ENCODE results near the gene HDAC10.

The HDAC10 gene

DNA sequence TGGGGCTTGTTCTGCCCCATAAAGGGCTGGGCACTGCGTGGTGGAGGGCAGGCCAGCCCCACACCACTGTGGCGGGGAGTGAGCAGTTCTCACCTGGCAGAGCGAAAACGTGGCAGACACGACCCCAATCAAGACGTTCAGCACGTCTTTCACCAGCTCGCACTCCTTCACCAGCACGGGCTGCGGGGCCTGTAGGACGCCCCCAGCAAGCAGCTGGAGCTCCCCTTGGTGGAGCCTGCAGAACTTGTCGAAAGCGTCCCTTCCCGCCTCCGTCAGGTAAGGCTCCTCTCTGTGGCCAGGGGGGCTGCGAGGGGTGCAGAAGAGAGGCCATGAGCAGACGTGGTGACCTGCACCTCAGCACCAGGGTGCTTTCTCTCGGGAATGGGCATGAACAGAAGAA is 17.8 kb downstream of the HDAC10 start:
- DNase-seq: no peak

GRCh38 chr22:50232481-50233151 is 18.4 kb downstream of the HDAC10 start:
- DNase-seq: no peak

GRCh38 chr22:50229370-50229769 is 21.7 kb downstream of the HDAC10 start:
- DNase-seq: no peak

DNA sequence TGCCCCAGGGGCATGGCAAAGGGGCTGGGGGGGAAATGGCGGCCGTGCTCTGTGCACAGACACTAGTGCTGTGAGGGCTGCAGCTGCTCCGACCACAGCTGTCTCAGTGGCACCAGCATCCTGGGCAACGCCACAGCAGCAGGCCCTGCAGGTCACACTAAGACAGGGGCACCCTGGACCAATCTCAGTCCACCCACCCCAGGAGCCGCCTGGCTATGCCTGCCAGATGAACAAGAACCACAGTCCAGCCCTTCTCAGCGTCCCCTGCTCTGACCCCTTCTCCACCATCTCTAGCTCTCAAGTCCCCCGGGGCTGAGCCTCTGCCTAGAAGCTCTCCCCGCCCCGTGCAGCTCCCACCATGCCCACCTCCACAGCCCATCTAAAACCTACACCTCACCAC is 22.7 kb downstream of the HDAC10 start:
- DNase-seq: no peak

DNA sequence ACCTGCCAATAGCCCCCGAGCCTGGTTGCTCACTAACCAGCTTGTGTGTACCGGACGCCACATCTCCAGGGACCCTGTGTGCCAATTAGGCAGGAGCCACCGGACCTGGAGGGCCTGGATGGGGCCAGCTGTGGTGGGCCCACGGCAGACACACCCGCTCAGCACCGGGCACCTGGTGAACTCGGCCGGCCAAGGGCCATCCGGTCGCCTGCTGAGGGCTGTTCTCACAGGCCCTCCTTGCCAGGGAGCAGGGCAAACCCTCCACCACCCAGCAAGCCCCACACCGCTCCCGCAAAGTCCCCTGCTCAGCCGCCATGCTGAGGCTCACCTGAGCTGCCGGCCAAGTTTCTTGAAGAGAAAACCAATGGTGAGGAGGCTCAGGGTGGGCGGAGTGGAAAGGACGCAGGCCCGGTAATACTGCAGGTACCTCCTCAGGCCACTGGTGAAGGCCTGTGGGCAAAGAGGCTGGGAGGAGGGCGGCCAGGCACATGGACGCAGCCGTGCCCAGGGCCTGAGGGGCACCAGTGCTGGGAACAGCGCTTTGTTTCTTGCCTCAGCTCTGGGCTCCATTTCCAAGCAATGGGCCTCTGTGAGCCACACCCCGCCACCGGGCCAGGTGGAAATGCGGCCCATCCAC is 23.4 kb downstream of the HDAC10 start:
- no peak for DNase-seq

DNA sequence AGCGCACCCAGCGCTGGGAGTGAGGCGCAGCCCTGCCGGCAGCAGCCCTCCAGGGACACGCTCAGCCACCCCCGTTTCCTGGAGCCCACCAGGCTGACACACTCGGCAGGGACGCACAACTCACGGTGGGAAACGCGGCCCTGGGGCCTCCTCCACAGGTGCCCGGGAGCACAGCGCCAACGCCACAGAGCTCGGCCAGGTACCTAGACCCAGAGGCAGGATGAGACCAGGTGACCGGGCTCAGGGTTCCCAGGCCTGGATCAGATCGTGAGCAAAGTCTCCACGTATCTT is 24.2 kb downstream of the HDAC10 start:
- DNase-seq: no peak

DNA sequence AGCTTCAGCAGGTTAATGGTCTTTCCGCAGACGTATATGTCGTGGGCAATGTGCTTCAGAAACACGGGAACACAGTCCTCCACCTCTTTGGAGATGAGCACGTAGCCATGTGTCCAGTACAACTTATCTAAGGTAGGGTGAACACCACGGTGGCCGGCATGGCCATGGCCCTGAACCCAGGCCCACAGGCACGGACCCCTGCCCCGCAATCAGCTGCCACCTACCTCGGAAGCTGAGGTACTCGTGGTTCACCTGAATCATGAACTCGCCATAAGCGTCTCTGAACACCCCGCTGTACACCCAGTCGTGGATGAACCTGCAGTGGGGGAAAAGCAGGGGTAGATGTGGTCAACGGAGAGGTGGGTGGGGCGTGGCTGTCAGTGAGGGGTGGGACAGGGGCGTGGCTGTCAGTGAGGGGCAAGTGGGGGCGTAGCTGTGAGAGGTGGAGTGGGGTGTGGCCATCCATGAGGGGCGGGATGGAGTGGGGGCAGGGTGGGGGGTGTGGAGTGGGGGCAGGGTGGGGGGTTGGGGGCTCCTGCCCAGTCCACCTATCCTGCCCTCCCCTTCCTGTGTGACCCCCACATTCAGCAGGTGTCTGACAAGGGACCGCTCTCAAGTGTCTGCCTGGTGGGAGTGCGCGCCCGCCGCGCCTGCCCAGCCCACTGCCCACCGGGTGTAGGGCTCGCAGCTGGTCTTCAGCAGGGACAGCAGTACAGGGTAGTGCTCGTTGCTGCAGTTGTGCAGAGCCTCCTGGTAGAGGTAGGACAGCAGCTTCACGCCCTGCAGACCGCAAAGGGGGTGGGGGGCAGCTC is 24.8 kb downstream of the HDAC10 start:
- DNase-seq: no peak

- no peak for DNase-seq
These were observed 25.7 kb downstream of the HDAC10 start for GRCh38 chr22:50225200-50225969.

DNA sequence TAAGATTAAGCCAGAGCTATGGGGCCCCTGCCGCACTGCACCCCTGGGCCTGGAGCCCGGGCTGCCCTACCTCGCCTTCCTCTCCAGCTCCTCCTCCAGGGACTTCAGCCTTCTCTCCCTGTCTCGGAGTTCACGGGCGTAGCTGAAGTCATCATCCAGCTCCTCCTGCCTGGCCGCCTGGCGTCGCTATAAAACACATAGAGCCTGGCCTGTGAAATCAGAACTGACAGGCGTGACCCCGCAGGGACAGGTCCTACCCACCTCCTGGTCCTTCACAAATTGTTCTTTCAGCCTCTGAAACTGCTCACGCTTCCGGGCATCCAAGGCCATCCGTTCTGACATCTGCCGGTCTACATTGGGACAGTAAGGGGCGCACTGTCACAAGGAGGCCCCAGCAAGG is 27.0 kb downstream of the HDAC10 start:
- DNase-seq: no peak

DNA sequence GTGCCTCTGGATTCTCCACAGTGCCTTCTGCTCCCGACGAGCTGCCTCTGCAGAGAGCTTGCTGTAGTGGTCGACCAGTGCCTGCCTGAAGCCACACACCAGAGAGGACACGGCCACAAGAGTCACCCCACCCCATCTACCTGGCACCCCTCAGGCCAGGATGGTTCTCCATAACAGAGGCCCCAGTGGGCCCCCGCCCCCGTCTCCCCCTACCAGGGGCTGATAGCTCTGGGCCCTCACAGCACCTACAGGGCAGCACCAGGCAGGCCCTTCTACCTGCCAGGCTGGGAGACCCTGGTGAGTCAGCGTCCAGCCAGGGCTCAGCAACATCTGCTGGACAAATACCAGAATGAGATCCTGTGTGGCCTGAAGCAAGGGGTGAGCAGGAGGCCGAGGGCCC is 28.6 kb downstream of the HDAC10 start:
- DNase-seq: no peak

DNA sequence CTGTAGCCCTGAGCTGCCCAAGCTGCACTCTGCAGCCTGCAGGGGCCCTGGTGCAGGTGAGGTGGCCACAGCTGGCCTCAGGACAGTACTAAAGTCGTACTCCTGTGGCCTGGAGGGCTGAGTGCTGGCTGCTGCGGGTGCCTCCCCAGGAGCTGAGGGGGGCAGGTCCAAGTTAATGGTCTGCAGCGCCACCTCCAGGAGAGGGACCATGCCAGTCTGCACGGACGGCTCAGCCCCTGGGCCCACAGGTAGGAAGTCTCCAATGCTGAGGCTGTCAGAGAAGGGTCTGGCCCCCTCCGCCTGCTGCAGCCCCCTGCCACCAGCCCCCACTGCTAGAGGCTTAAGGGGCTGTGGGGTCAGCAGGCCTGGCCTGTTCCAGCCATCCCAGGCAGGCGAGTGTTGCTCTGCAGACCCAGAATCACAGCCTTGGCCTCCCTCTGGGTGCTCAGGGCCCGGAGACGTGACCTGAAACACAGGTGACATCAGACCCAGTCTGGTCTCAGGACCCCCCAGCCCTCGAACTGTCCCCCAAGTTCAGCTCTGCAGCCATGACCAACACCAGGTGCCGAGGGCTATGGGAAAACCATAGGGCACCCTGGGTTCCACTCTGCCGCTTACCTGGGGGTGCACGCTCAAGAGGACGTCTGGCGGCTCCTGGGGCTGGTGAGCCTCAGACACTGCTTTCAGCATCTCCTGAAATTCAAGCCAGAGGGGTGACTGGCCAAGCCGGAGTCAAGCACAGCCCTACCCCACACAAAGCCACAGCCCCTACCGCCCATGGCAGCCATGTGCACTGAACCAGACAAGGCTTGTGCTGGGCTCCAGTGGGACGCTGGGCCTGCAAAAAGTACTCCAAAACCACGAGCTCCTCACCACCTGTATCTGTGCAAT is 29.4 kb downstream of the HDAC10 start:
- DNase-seq: no peak

GRCh38 chr22:50220603-50221409 is 30.3 kb downstream of the HDAC10 start:
- DNase-seq: no peak

- no peak for DNase-seq
These were observed 31.1 kb downstream of the HDAC10 start for GRCh38 chr22:50219800-50220602.

GRCh38 chr22:50218996-50219727 is 31.9 kb downstream of the HDAC10 start:
- no peak for DNase-seq

- no peak for DNase-seq
These were observed 32.7 kb downstream of the HDAC10 start for GRCh38 chr22:50218153-50218995.

GRCh38 chr22:50217543-50218152 is 33.4 kb downstream of the HDAC10 start:
- no peak for DNase-seq

DNA sequence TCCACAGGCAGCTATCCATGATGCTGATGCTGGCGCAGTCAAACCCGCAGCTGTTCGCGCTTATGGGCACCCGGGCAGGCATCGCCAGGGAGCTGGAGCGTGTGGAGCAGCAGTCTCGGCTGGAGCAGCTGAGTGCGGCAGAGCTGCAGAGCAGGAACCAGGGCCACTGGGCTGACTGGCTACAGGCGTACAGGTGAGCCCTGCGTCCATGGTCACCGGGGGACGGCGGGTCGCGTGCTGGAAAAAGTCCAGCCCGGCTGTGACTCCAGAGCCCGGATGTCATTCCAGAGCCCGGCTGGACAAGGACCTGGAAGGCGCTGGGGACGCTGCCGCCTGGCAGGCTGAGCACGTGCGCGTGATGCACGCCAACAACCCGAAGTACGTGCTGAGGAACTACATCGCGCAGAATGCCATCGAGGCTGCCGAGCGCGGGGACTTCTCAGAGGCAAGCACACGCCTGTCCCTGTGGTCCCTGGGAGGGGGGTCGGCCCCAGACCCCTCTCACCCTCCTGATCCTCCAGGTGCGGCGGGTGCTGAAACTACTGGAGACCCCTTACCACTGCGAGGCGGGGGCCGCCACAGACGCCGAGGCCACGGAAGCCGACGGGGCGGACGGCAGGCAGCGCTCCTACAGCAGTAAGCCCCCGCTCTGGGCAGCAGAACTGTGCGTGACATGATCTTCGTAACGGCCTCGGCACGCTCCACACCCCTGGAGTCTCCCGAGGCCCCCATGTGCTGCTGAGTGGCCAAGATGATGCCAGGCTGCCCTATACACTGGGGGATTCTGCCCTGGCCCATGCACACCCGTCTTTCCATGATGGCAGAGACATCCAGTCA is 34.2 kb downstream of the HDAC10 start:
- DNase-seq: no peak
